Vagina (tissue), 2 donors: ENCODE measurements around the gene RALGDS.

Experiments
- POLR2AphosphoS5 ChIP-seq, 2 donors: sonication (generic); formaldehyde crosslinking; IDR thresholded peaks; one replicate each; pipeline ENCODE4 v1.9.0; 2017; ENCODE audit warnings: antibody characterized with exemption in 2 of 2, mild to moderate bottlenecking in 2 of 2, low read depth in 1 of 2; ENCODE audit not compliant: insufficient read depth in 1 of 2
- TF ChIP-seq, protein P1 (sequence below), 3 experiments: fragments of 450-650 bp in 2 of 3; fragments of 200-600 bp in 1 of 3; sonication (generic) in 1 of 3; IDR thresholded peaks; one replicate each; pipeline ENCODE4 v1.5.1; 2017 to 2019; ENCODE audit warnings: antibody characterized with exemption in 3 of 3, mild to moderate bottlenecking in 2 of 3, moderate library complexity in 2 of 3

DNA sequence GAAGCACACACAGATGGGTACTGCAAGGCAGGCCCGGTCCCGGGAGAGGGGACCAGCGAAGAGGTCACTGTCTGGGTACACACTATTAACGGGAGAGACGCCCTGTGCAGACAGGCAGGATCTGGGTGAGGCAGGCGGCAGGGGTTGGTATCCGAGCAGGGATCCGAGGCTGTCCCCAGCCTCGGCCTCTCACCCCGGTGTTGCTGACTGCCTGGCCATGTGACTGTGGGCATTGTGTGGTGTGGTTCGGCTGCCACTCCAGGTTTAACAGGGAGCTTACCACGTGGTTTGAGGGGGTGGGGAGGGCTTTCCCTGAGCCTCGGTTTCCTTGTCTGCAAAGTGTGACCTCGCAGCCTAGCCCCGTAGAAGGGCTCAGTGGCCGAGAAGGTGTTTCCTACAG is 11.1 kb upstream of the RALGDS start:
- TF ChIP-seq POLR2AphosphoS5 (IDR thresholded peaks at IDR 0.05; ENCODE audit: insufficient read depth in 1 of 2, low read depth in 1 of 2), result no peak
- TF ChIP-seq, protein P1, sequence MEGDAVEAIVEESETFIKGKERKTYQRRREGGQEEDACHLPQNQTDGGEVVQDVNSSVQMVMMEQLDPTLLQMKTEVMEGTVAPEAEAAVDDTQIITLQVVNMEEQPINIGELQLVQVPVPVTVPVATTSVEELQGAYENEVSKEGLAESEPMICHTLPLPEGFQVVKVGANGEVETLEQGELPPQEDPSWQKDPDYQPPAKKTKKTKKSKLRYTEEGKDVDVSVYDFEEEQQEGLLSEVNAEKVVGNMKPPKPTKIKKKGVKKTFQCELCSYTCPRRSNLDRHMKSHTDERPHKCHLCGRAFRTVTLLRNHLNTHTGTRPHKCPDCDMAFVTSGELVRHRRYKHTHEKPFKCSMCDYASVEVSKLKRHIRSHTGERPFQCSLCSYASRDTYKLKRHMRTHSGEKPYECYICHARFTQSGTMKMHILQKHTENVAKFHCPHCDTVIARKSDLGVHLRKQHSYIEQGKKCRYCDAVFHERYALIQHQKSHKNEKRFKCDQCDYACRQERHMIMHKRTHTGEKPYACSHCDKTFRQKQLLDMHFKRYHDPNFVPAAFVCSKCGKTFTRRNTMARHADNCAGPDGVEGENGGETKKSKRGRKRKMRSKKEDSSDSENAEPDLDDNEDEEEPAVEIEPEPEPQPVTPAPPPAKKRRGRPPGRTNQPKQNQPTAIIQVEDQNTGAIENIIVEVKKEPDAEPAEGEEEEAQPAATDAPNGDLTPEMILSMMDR (IDR thresholded peaks at IDR 0.05), result no peak
